WTC11 (cell line): Measurements from ENCODE around the gene TFB1M.

Source experiments
- ATF1 ChIP-seq: sonication (generic); formaldehyde crosslinking; IDR thresholded peaks from 2 replicates; pipeline ENCODE4 v1.8.1; 2023; ENCODE audit warnings: mild to moderate bottlenecking, moderate library complexity, missing genetic modification reagents
- ATF2 ChIP-seq: sonication (generic); formaldehyde crosslinking; IDR thresholded peaks from 2 replicates; pipeline ENCODE4 v1.8.1; 2022; ENCODE audit warnings: low read depth, missing genetic modification reagents, borderline replicate concordance
- ATF3 ChIP-seq: sonication (generic); formaldehyde crosslinking; conservative IDR thresholded peaks from 2 replicates; pipeline ENCODE4 v1.8.1; 2022; ENCODE audit warnings: mild to moderate bottlenecking, missing genetic modification reagents
- CREB1 ChIP-seq: sonication (generic); formaldehyde crosslinking; IDR thresholded peaks from 2 replicates; pipeline ENCODE4 v1.8.0; 2023; ENCODE audit warnings: mild to moderate bottlenecking, missing genetic modification reagents
- E2F4 ChIP-seq: sonication (generic); formaldehyde crosslinking; IDR thresholded peaks from 2 replicates; pipeline ENCODE4 v1.8.1; 2022; ENCODE audit warnings: low read depth, mild to moderate bottlenecking, moderate library complexity, missing genetic modification reagents, borderline replicate concordance
- E2F5 ChIP-seq: sonication (generic); formaldehyde crosslinking; IDR thresholded peaks from 2 replicates; pipeline ENCODE4 v1.8.1; 2022; ENCODE audit warnings: mild to moderate bottlenecking, moderate library complexity, missing genetic modification reagents
- ETV6 ChIP-seq: sonication (generic); formaldehyde crosslinking; IDR thresholded peaks from 2 replicates; pipeline ENCODE4 v1.8.1; 2022; ENCODE audit warnings: mild to moderate bottlenecking, missing genetic modification reagents
- FOXK1 ChIP-seq: sonication (generic); formaldehyde crosslinking; IDR thresholded peaks from 2 replicates; pipeline ENCODE4 v1.8.0; 2022; ENCODE audit warnings: mild to moderate bottlenecking, moderate library complexity, missing genetic modification reagents
- FOXP1 ChIP-seq: sonication (generic); formaldehyde crosslinking; IDR thresholded peaks from 2 replicates; pipeline ENCODE4 v1.8.0; 2022; ENCODE audit warnings: missing genetic modification reagents, mild to moderate bottlenecking, moderate library complexity, borderline replicate concordance
- GABPB1 ChIP-seq: sonication (generic); formaldehyde crosslinking; IDR thresholded peaks from 2 replicates; pipeline ENCODE4 v1.8.1; 2023; ENCODE audit warnings: mild to moderate bottlenecking, missing genetic modification reagents
- OVOL2 ChIP-seq: fragments of 250-450 bp; sonication (Bioruptor Pico); IDR thresholded peaks from 2 replicates; pipeline ENCODE4 v1.9.0; 2021; ENCODE audit warnings: mild to moderate bottlenecking, borderline replicate concordance
- SP1 ChIP-seq: sonication (generic); formaldehyde crosslinking; conservative IDR thresholded peaks from 2 replicates; pipeline ENCODE4 v1.8.1; 2022; ENCODE audit warnings: missing genetic modification reagents
- TF ChIP-seq, protein P1 (sequence below): fragments of 200-600 bp; IDR thresholded peaks from 2 replicates; pipeline ENCODE4 v1.8.0; 2022; ENCODE audit warnings: antibody characterized with exemption
- TF ChIP-seq, protein P2 (sequence below): sonication (generic); formaldehyde crosslinking; conservative IDR thresholded peaks from 2 replicates; pipeline ENCODE4 v1.8.1; 2023; ENCODE audit warnings: mild to moderate bottlenecking, low read depth, missing genetic modification reagents, moderate library complexity

DNA sequence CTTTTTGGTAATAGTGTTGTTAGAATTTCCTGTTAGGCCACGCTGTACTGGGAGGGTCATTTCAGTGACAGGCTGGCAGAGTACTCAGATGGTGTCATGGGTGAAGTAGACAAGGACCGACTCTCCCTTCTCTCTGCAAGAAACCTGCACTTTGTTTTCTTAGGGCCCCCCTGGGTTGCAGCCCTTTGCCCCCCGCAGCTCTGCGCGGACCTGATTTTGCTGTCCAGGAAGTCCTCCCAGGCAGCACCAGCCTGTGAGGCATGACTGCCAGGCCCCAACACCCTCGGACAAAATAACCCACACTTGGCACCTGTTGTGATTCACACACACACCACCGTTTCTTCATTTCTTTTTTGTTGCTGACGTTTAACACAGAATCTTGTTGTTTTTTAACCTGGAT lies 72.3 kb downstream of the TFB1M start:
- TF ChIP-seq FOXP1 (no peak), CREB1 (CRISPR knock-in tag) (no peak), ATF1 (CRISPR knock-in tag) (no peak), SP1 (CRISPR knock-in tag) (no peak), E2F4 (CRISPR knock-in tag) (no peak), ETV6 (CRISPR knock-in tag) (no peak), OVOL2 (CRISPR knock-in tag) (no peak), ATF3 (CRISPR knock-in tag) (no peak), ATF2 (CRISPR knock-in tag) (no peak), E2F5 (CRISPR knock-in tag) (no peak), FOXK1 (CRISPR knock-in tag) (no peak), GABPB1 (no peak)
- TF ChIP-seq, protein P1, sequence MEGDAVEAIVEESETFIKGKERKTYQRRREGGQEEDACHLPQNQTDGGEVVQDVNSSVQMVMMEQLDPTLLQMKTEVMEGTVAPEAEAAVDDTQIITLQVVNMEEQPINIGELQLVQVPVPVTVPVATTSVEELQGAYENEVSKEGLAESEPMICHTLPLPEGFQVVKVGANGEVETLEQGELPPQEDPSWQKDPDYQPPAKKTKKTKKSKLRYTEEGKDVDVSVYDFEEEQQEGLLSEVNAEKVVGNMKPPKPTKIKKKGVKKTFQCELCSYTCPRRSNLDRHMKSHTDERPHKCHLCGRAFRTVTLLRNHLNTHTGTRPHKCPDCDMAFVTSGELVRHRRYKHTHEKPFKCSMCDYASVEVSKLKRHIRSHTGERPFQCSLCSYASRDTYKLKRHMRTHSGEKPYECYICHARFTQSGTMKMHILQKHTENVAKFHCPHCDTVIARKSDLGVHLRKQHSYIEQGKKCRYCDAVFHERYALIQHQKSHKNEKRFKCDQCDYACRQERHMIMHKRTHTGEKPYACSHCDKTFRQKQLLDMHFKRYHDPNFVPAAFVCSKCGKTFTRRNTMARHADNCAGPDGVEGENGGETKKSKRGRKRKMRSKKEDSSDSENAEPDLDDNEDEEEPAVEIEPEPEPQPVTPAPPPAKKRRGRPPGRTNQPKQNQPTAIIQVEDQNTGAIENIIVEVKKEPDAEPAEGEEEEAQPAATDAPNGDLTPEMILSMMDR = no peak
- TF ChIP-seq, protein P2, sequence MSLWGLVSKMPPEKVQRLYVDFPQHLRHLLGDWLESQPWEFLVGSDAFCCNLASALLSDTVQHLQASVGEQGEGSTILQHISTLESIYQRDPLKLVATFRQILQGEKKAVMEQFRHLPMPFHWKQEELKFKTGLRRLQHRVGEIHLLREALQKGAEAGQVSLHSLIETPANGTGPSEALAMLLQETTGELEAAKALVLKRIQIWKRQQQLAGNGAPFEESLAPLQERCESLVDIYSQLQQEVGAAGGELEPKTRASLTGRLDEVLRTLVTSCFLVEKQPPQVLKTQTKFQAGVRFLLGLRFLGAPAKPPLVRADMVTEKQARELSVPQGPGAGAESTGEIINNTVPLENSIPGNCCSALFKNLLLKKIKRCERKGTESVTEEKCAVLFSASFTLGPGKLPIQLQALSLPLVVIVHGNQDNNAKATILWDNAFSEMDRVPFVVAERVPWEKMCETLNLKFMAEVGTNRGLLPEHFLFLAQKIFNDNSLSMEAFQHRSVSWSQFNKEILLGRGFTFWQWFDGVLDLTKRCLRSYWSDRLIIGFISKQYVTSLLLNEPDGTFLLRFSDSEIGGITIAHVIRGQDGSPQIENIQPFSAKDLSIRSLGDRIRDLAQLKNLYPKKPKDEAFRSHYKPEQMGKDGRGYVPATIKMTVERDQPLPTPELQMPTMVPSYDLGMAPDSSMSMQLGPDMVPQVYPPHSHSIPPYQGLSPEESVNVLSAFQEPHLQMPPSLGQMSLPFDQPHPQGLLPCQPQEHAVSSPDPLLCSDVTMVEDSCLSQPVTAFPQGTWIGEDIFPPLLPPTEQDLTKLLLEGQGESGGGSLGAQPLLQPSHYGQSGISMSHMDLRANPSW (CRISPR knock-in tag) = no peak
